HG03520 (cell line): ENCODE results near the gene GCNT2.
"Not testable (repeated sequence)": the region's sequence is repeated elsewhere in the genome, so short reads cannot be mapped to it uniquely, and the experiment has no call there.

Source experiments
- ATAC-seq: cut with Tn5 transposase; IDR thresholded peaks from one replicate; pipeline ENCODE4 v1.9.1; 2021; ENCODE audit warnings: mild to moderate bottlenecking, moderate library complexity; ENCODE audit not compliant: unreplicated experiment

The GCNT2 gene

DNA sequence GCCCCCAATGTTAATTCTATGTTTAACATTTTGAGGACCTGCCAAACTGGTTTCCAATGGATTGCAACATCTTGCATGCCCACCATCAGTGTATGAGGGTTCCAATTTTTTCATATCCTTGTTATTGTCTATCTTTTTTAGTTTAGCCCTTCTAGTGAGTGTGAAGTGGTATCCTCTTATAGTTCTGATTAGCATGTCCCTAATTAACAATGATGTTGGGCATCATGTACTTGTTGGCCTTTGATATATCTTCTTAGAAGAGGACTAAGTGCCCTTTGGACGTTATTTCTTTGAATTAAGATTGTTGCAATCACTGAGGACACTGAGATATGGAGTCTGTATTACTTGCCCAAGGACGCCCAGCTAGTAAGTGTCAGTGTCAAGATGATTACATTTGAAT, 22.3 kb downstream of the GCNT2 start:
- ATAC-seq, result no peak

DNA sequence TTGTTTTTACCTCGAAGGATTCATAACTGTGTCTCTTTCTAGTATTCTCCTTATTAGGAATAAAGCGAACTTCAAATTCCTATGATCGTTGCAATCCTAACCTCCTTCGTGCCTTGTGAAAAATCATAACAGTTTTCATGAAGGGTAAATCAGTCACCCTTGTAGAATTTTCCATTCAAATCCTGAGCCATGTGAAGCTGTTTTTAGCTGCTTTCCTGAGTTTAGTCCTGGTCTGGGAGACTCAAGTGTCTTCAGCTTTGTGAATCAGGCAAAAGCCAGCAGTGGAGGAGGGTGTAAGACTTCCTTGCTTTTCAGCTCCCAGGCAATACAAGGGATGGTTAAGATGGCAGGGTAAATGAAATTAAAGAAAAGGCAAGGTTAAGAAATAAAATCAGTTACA, 24.3 kb downstream of the GCNT2 start:
- ATAC-seq, result no peak

DNA sequence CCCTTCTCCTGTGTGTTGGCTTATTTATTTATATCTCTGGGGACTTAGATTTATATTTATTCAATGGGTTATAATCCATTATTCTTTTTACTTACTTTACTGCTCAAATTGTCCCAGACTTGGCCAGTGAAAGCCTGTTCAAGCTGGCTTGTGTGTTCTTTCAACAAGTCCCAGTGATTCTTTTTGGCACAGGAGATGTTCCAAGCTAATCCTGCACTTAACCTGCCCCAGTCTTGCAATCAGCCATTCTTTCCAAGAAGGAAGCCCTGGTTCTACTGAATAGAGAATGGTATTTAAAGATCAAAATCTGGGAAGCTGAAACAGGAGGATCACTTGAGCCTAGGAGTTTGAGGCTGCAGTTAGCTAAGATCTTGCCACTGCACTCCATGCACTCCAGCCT, 26.7 kb downstream of the GCNT2 start:
- ATAC-seq, result no peak

DNA sequence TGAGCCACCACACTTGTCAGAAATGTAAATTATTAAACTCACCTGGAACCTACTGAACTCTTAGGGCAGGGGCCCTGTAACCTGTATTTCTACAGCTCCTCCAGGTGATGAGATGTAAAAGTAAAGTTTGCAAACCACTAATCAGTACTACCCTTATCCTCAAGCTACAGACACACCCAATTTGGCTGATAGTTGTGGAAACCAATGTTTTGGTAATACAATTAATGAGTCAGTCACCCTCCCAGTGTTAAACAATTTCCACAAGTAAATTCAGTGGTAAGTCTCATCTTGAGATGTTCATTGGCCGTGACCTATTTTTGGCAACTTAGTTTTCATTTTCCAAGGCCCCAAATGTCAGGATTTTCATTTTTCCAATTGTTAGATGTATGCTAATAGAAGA, 29.6 kb downstream of the GCNT2 start:
- no peak for ATAC-seq

DNA sequence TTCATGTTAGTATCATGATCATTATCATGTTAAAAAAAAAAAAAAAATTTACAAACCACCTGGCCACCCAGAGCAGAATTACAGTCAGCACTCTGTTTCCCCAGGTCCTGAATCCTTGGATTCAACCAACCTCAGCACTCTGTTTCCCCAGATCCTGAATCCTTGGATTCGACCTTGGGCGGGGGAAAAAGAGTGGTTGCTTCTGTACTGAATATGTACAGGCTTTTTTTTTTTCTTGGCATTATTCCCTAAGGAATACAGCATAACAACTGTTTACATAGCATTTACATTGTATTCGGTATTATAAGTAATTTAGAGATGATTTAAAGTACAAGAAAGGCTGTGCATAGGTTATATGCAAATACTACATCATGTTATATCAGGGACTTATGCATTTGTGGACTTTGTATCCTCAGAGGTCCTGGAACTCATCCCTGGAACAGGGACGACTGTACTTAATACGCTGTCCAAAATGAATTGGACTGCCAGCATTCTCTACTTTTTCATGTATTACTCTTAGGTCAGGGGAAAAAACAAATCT, 31.2 kb downstream of the GCNT2 start:
- ATAC-seq, result no peak

DNA sequence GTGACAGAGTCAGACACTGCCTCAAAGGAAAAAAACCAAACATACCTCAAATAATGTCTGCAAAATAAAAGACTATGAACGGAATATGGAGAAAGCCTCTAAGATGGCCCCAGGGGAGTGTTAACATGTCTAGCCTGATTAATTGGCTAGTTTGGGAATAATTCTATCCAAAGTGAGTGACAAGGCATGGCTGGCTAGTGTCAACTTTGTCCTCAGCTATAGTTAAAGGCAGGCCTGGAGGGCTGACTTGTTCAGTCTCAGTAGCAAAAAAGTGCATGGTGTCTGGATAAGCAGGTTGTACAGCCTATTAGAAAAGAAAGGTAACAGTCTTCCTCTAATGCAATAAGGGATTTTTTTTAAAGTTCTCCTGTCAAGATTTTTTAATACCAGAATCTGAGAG, 32.7 kb downstream of the GCNT2 start:
- no peak for ATAC-seq

DNA sequence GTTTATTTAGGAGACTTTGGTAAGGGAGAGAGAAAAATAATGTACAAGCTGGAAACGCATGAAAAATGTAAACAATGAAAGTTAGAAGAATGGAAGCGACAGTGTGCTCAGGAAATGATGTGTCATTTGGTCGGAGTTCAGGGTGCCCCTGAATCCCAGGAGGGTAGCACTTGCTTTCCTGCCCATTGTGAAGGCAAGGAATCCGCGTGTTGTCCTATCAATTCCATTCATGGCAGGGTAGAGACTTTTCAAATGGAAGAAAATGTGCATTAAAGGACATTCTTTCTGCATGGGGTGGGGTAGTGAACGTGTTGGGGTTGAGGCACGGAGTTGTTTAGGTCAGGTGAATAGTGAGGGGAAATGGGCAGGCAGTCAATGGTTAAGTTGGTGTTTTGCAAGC, 33.7 kb downstream of the GCNT2 start:
- no peak for ATAC-seq

DNA sequence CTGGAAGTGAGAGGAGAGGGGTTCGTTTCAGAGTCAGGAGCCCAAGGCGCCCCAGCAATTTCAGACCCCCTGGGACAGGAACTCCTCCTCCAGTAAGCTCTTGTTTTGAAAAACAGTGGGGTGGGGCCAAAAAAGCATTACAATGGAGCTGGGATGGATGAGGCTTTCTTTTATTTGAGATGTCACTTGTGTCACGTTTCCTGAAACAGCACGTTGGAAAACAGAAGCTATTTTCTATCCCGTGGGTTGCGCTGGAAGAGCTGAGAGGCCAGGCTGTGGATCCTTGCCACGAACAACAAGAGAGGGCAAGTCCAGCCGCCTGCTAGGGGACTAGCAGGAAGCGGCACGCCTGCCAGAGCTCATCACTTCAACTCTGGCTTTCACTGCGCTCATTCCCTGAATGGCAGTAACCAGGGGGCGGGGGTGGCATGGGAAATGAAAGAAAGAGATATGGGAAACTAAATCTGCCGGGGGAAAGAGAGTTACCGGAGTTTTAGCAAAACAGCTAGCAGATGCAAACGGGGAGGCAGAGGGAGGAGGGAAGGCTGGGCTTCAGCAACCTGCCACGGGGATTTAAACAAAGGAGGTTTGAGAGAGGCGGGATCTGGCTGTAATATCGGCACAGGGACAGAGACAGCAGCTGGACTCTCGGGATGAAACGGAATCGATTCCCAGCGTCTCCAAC, 34.6 kb downstream of the GCNT2 start:
- no peak for ATAC-seq

DNA sequence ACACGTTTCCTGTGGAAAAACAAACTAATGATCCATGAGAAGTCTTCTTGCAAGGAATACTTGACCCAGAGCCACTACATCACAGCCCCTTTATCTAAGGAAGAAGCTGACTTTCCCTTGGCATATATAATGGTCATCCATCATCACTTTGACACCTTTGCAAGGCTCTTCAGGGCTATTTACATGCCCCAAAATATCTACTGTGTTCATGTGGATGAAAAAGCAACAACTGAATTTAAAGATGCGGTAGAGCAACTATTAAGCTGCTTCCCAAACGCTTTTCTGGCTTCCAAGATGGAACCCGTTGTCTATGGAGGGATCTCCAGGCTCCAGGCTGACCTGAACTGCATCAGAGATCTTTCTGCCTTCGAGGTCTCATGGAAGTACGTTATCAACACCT, 35.4 kb downstream of the GCNT2 start:
- ATAC-seq, result no peak

DNA sequence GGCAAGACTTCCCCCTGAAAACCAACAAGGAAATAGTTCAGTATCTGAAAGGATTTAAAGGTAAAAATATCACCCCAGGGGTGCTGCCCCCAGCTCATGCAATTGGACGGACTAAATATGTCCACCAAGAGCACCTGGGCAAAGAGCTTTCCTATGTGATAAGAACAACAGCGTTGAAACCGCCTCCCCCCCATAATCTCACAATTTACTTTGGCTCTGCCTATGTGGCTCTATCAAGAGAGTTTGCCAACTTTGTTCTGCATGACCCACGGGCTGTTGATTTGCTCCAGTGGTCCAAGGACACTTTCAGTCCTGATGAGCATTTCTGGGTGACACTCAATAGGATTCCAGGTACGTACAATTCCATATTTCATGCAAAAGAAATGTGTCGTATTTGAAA, 35.8 kb downstream of the GCNT2 start:
- ATAC-seq, result no peak

DNA sequence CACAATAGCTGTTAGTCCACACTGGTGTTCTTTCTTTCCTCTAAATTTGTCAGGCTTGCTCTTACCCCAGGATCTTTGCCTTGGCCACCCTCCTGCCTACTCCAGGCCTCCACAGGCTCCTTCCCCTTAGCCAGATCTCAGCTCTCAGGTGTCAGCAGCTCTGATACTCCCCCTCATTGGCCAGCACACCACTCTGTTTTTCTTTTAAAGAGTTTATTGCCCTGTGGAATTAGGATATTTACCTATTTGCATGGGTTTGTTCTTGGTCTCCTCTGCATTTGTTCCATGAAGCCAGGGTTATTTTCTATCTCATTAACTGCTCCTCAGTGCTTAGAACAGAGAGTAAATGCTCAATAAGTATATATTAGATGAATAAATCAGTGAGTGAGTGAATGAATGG, 36.8 kb downstream of the GCNT2 start:
- no peak for ATAC-seq

DNA sequence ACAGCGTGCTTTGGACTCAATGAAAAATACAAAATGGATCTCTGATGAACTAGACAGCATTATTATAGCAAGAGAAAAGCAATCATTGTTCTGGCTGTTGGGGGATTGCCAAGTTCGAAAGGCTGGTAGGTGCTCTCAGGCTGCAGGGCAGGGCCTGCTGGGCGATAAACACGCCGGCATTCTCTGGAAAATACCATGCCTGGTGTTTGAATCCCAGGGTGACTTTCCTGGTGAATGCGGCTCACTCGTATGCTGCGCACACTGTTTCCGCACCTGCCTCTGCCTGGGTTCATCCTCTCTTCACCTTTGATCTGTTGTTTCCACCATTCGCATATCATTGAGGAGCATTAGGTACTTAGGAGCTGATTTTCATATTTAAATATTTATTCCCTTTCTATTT, 37.4 kb downstream of the GCNT2 start:
- no peak for ATAC-seq

DNA sequence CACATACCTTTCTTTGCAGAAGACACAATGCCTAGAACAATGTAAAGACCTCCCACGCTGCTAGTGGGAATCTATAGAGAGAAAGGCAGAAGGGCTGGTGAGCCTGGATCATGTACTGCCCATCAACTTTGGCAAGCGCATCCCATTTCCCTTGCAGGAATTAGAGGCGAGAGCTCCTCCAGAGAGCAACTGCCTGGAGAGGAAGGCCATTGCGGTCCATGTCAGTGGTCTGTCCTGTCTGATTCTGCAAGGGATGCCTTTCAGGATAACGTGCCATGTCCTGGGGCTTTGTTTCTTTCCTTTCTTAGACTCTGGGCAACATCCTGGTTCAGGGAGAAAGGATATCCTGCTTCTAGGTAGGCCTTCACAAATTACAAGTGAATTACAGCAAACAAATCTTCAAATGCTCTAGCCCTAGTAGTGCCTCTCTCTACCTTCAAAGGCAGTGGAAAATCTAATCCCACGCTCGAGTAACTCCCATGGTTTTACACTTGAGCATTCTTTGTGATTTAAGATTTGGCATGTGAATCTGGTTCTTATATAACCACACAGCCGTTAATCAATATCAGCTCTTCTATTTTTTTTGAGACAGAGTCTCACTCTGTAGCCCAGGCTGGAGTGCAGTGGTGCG, 38.5 kb downstream of the GCNT2 start:
- no peak for ATAC-seq

DNA sequence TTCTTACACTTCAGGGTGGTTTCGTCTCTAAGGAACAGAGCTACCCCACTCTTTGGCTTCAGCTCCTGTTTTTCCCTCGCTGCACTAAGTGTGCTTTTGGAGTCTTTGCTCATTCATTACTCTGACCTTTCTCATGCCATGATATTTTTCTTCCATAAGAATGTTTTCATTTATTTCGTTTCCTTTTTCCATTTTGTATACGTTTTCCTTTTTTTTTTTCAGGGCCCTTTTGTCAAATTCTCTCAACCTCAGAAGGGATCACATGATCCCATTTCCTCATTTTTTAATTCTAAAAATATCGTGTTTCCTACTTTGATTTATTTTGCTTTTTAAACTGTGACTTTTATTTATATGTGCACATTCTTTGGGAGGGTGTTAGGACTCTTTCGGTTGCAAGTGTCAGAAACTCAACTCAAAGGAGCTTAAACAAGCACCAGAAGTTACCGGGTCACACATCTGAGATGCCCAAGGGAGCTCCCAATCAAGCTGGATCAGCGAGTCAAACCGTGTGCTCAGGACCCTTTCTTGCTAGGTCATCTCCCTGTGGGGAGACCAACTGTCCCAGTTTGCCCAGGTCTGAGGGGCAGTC, 40.6 kb downstream of the GCNT2 start:
- ATAC-seq, result no peak

DNA sequence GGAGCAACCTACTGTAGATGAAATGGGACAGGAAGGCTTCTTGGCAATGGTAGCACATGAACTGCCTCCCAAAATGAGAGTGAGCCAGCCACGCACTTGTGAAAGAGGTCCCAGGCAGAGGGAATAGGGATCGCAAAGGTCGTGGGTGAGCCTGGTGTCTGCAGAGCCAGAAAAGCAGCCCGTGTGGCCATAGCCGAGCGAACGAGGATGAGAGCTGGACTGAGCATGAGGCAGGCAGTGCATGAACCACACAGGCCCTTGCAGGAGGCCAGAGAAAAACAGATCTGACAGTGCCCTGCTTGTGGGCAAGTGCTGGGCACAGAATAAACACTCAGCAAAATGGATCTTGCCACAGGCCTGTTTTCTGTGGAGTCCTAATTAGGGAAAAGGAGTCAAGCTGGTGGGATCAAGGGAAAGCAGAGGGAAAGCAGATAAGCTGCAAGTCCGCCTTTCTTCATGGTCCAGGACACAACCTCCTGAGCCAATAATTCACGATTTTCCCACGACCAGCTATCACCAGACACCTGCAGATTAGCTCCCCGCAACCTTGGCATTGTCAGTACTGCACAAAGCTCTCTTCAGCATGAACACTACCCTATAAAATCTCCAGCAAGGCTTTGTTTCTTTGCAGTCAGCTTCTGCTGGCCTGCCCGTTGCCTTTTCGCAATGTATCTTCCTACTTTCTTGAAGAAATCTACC, 44.0 kb downstream of the GCNT2 start:
- ATAC-seq, result no peak

DNA sequence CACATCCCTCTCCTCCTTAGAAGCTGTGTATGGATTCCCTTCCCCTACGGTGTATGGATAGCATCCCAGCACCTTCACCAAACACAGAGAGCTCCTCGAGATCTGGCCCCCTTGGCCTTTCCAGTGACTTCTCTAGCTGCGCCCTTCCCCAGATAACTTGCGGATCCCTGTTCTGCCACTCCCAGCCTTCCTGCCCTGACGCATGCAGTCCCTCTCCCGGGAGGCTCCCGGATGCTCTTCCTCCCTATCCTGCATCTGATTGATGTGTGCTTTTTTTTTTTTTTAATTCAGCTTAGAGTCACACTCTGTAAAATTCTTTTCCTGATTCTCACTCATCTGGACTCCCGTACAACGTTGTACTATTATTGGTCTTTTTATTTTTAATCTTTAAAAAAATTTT, 44.8 kb downstream of the GCNT2 start:
- ATAC-seq, result no peak

DNA sequence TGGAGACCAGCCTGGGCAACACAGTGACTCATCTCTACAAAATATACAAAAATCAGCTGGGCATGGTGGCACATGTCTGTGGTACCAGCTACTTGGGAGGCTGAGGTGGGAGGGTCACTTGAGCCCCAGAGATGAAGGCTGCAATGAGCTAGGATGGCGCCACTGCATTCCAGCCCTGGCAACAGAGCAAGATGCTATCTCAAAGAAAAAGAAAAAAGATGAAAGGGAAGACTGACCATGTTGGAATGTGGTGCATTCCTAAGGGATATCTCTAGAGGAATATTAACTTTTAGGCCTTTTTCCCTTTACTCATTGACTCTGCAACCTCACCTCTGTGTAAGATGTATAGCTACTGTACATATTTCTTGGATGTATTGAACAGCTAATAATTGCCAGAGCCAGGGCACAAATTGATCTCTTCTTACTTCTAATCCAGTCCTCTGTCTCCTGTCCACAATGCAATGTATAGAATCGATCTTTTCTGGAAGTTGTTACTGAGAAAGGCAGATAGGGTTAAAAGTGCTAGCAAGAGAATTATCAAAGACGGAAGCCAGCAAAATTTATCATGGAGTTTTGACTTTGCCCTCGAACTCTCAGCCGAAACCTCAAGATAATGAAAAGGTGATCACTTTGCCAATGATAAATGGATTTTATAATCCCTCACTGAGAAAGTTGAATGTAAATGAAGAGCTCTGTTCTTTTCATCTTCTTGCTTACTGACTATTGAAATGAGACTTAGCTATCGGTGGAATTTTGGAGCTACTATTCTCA, 46.3 kb downstream of the GCNT2 start:
- no peak for ATAC-seq

DNA sequence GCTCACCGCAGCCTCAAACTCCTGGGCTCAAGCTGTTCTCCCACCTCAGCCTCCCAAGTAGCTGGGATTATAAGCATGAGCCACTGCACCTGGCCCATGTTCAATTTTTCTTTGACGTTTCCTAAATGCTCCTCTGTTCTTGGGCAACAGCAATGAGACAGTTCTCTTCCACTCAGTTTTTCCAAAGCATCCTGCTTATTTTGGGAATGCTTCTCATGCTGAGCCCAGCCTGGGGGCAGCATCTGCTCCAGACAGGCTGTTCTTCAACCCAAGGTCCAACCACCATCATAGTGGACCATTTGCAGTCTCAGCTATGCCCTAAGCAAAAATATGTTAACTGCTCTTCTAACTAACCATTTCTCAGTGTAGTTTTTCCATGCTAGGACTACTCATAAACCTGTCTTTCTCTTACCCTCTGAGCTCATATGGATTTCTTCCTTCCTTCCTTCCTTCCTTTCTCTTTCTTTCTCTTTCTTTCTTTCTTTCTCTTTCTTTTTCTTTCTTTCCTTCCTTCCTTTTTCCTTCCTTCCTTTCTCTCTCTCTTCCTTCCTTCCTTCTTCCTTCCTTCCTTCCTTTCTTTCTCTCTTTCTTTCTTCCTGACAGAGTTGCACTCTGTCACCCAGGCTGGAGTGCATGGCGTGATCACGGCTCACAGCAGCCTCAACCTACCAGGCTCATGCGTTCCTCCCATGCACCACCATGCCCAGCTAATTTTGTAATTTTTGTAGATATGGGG, 48.4 kb downstream of the GCNT2 start:
- ATAC-seq, result no peak

DNA sequence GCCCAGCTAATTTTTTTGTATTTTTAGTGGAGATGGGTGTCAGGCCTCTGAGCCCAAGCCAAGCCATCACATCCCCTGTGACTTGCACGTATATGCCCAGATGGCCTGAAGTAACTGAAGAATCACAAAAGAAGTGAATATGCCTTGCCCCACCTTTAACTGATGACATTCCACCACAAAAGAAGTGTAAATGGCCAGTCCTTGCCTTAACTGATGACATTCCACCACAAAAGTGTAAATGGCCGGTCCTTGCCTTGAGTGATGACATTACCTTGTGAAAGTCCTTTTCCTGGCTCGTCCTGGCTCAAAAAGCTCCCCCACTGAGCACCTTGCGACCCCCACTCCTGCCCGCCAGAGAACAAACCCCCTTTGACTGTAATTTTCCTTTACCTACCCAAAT, 54.4 kb downstream of the GCNT2 start:
- ATAC-seq, result not testable (repeated sequence)

DNA sequence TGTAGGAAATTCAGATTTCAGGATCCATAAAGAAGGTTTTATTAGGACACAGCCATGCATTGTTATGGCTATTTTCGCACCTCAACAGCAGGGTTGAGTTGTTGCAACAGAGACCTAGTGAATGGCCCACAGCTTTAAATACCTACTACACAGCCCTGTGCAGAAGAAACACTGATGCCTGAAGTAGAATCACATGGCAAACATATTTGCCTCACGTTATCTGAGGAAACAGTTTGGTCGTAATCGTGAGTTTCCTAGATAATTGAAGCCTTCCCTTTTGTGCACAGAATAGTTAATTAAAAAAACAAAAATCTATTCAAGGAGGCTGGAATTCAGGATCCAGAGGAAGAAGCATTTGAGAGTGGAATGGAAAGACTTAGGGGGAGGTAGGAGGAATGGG, 55.1 kb downstream of the GCNT2 start:
- ATAC-seq, result no peak
